HEK293 (cell line): Measurements from ENCODE around the gene CAV2.

Experiments
- CTCF ChIA-PET: fragments of 350-600 bp; formaldehyde crosslinking; extraction: SDS; loops from one replicate; lab custom pipeline; 2021; ENCODE audit warnings: antibody characterized with exemption; lab: Yijun Ruan, JAX
- POLR2A ChIA-PET: fragments of 300-600 bp; formaldehyde crosslinking; extraction: SDS; loops from one replicate; lab custom pipeline; 2020; ENCODE audit warnings: antibody characterized with exemption, inconsistent platforms; lab: Yijun Ruan, JAX
- H3K27ac ChIP-seq: fragments of 200-500 bp; sonication (Bioruptor generic); 2 replicates; pipeline ENCODE4 v1.5.1; 2014; ENCODE audit warnings: low read depth, low read length, control low read depth, inconsistent platforms; ENCODE audit errors: extremely low read depth
- H3K36me3 ChIP-seq, 2 experiments: fragments of 200-500 bp in 1 of 2; sonication (Bioruptor generic) in 1 of 2; 1 replicate in 1 of 2; 2 replicates in 1 of 2; pipeline ENCODE4 v1.5.1; 2014 to 2017; ENCODE audit warnings: inconsistent platforms in 2 of 2, low read length in 2 of 2; ENCODE audit not compliant: control insufficient read depth in 2 of 2, insufficient read depth in 1 of 2
- H3K4me1 ChIP-seq: fragments of 200-500 bp; sonication (Bioruptor generic); 2 replicates; pipeline ENCODE4 v1.5.1; 2014; ENCODE audit warnings: mild to moderate bottlenecking, low read length, inconsistent platforms; ENCODE audit not compliant: control insufficient read depth, insufficient read depth
- H3K4me3 ChIP-seq: 2 replicates; pipeline ENCODE4 v1.5.1; 2011; ENCODE audit warnings: low read depth, mild to moderate bottlenecking, control low read depth, low read length, moderate library complexity
- H3K9me3 ChIP-seq: fragments of 200-500 bp; sonication (Bioruptor generic); 2 replicates; pipeline ENCODE4 v1.5.1; 2014; ENCODE audit warnings: low read depth, low read length, inconsistent platforms; ENCODE audit not compliant: control insufficient read depth, insufficient read depth
- AEBP2 ChIP-seq: fragments of 450-650 bp; formaldehyde crosslinking; IDR thresholded peaks from 2 replicates; pipeline ENCODE4 v1.5.1; 2016; ENCODE audit warnings: missing biosample characterization, missing genetic modification characterization, borderline replicate concordance
- BCL11B ChIP-seq: fragments of 450-650 bp; formaldehyde crosslinking; IDR thresholded peaks from 2 replicates; pipeline ENCODE4 v1.5.1; 2016; ENCODE audit warnings: low read depth, missing biosample characterization, missing genetic modification characterization
- BCL6B ChIP-seq: fragments of 450-650 bp; formaldehyde crosslinking; IDR thresholded peaks from 2 replicates; pipeline ENCODE4 v1.5.1; 2017; ENCODE audit warnings: missing biosample characterization, missing genetic modification characterization
- CTCF ChIP-seq: fragments of 450-650 bp; formaldehyde crosslinking; IDR thresholded peaks from 2 replicates; pipeline ENCODE4 v1.5.1; 2016; ENCODE audit warnings: missing biosample characterization, missing genetic modification characterization
- GLI4 ChIP-seq: fragments of 450-650 bp; formaldehyde crosslinking; IDR thresholded peaks from 2 replicates; pipeline ENCODE4 v1.5.1; 2016; ENCODE audit warnings: missing biosample characterization, missing genetic modification characterization
- TCF7L2 ChIP-seq: IDR thresholded peaks from 2 replicates; pipeline ENCODE4 v1.6.1; 2011; ENCODE audit warnings: low read depth, mild to moderate bottlenecking, inconsistent platforms, low read length, moderate library complexity, borderline replicate concordance
- ZBTB1 ChIP-seq: fragments of 450-650 bp; formaldehyde crosslinking; IDR thresholded peaks from 2 replicates; pipeline ENCODE4 v1.5.1; 2016; ENCODE audit warnings: missing biosample characterization, missing genetic modification characterization
- ZBTB10 ChIP-seq: fragments of 450-650 bp; formaldehyde crosslinking; IDR thresholded peaks from 2 replicates; pipeline ENCODE4 v1.5.1; 2016; ENCODE audit warnings: missing biosample characterization, missing genetic modification characterization
- ZFP3 ChIP-seq: fragments of 450-650 bp; formaldehyde crosslinking; IDR thresholded peaks from 2 replicates; pipeline ENCODE4 v1.5.1; 2016; ENCODE audit warnings: low read depth, missing biosample characterization, missing genetic modification characterization
- ZNF121 ChIP-seq: fragments of 450-650 bp; formaldehyde crosslinking; IDR thresholded peaks from 2 replicates; pipeline ENCODE4 v1.5.1; 2016; ENCODE audit warnings: missing biosample characterization, missing genetic modification characterization
- ZNF157 ChIP-seq: fragments of 450-650 bp; formaldehyde crosslinking; IDR thresholded peaks from 2 replicates; pipeline ENCODE4 v1.5.1; 2016; ENCODE audit warnings: missing biosample characterization, missing genetic modification characterization
- ZNF184 ChIP-seq: fragments of 450-650 bp; IDR thresholded peaks from 2 replicates; pipeline ENCODE4 v1.5.1; 2018; ENCODE audit warnings: missing biosample characterization, mild to moderate bottlenecking, missing genetic modification characterization
- ZNF19 ChIP-seq: fragments of 450-650 bp; formaldehyde crosslinking; IDR thresholded peaks from 2 replicates; pipeline ENCODE4; 2016; ENCODE audit warnings: missing biosample characterization, missing genetic modification characterization, low read depth
- ZNF223 ChIP-seq: fragments of 450-650 bp; formaldehyde crosslinking; IDR thresholded peaks from 2 replicates; pipeline ENCODE4 v1.5.1; 2016; ENCODE audit warnings: missing biosample characterization, missing genetic modification characterization
- ZNF23 ChIP-seq: fragments of 450-650 bp; formaldehyde crosslinking; IDR thresholded peaks from 2 replicates; pipeline ENCODE4 v1.5.1; 2016; ENCODE audit warnings: missing biosample characterization, missing genetic modification characterization, borderline replicate concordance
- ZNF274 ChIP-seq, 2 experiments: fragments of 200-500 bp in 1 of 2; fragments of 450-650 bp in 1 of 2; sonication (Bioruptor generic) in 1 of 2; formaldehyde crosslinking in 1 of 2; IDR thresholded peaks; 2 replicates each; pipeline versions ENCODE4 v1.5.1 to v1.6.1; 2014 to 2016; ENCODE audit warnings: borderline replicate concordance in 1 of 2, inconsistent platforms in 1 of 2, low read length in 1 of 2, missing biosample characterization in 1 of 2, missing genetic modification characterization in 1 of 2
- ZNF350 ChIP-seq: fragments of 450-650 bp; formaldehyde crosslinking; IDR thresholded peaks from 2 replicates; pipeline ENCODE4 v1.5.0; 2017; ENCODE audit warnings: missing biosample characterization, mild to moderate bottlenecking, missing genetic modification characterization
- ZNF404 ChIP-seq: fragments of 450-650 bp; formaldehyde crosslinking; IDR thresholded peaks from 2 replicates; pipeline ENCODE4 v1.5.1; 2017; ENCODE audit warnings: missing biosample characterization, missing genetic modification characterization
- ZNF654 ChIP-seq: fragments of 450-650 bp; formaldehyde crosslinking; IDR thresholded peaks from 2 replicates; pipeline ENCODE4 v1.5.1; 2016; ENCODE audit warnings: low read depth, missing biosample characterization, missing genetic modification characterization
- ZSCAN30 ChIP-seq: fragments of 450-650 bp; IDR thresholded peaks from 2 replicates; pipeline ENCODE4 v1.5.1; 2018; ENCODE audit warnings: missing biosample characterization, mild to moderate bottlenecking, missing genetic modification characterization, moderate library complexity

Gene CAV2

GRCh38 chr7:116455499-116455898, 44.0 kb upstream of the CAV2 start:
- Histone ChIP-seq H3K36me3 (no peaks in the 10 kb centered on the region), H3K27ac (no peak overlapping the region), H3K4me3 (no peak overlapping the region), H3K4me1 (no peaks in the 10 kb centered on the region), H3K9me3 (no peaks in the 10 kb centered on the region)
- CTCF ChIA-PET = interaction anchor here (0.6 to 0.7 kb wide), 2 partner anchors 10 to 20 kb away, joined by 3 to 5 read pairs; no protein-coding TSS in a partner anchor
- no peak for TF ChIP-seq ZNF350 (tag by site-specific recombination)
- TF ChIP-seq ZNF654 (tag by site-specific recombination) = no peak
- TF ChIP-seq ZSCAN30 (tag by site-specific recombination) = no peak
- no peak for TF ChIP-seq ZNF184
- TF ChIP-seq ZNF404 = no peak
- TF ChIP-seq GLI4 (tag by site-specific recombination) = no peak
- TF ChIP-seq ZBTB10 (tag by site-specific recombination) = no peak
- TF ChIP-seq CTCF (tag by site-specific recombination) = no peak
- no peak for TF ChIP-seq ZNF19 (tag by site-specific recombination)
- TF ChIP-seq ZNF121 (tag by site-specific recombination) = no peak
- POLR2A ChIA-PET = no interaction called here

- no peaks in the 10 kb centered on the region for H3K4me1 ChIP-seq
- no peak for TF ChIP-seq ZNF23
- no peak for TF ChIP-seq ZNF274 (IDR thresholded peaks at IDR 0.05; ENCODE audit: low read length)
- no peak for TF ChIP-seq ZNF274 (tag by site-specific recombination; IDR thresholded peaks at IDR 0.05; ENCODE audit: borderline replicate concordance)
- TF ChIP-seq AEBP2 = no peak
- TF ChIP-seq ZNF223 (tag by site-specific recombination) = no peak
- TF ChIP-seq ZFP3 (tag by site-specific recombination) = no peak
- no peak for TF ChIP-seq TCF7L2
- no peak for TF ChIP-seq BCL6B (tag by site-specific recombination)
- TF ChIP-seq ZNF157 (tag by site-specific recombination) = no peak
- no peak for TF ChIP-seq BCL11B (tag by site-specific recombination)
- TF ChIP-seq ZBTB1 (tag by site-specific recombination) = no peak
- TF ChIP-seq, all 188 proteins: peak for 0
- Histone ChIP-seq H3K9me3 (no peaks in the 10 kb centered on the region), H3K4me3 (no peak overlapping the region), H3K27ac (no peak overlapping the region), H3K36me3 (no peaks in the 10 kb centered on the region)
- ChIA-PET POLR2A (no interaction called here), CTCF (no interaction called here)
Observed at GRCh38 chr7:116461500-116461899, 38.0 kb upstream of the CAV2 start.
